HG02970 (cell line): ENCODE results near the gene ACCS.

Experiments used
- ATAC-seq: cut with Tn5 transposase; IDR thresholded peaks from one replicate; pipeline ENCODE4 v1.9.1; 2021; ENCODE audit warnings: mild to moderate bottlenecking, moderate library complexity, moderate number of reproducible peaks; ENCODE audit not compliant: unreplicated experiment, low FRiP score

ACCS gene

GRCh38 chr11:44036811-44037657 is 29.0 kb upstream of the ACCS start:
- no peak for ATAC-seq

GRCh38 chr11:44037658-44037998 is 28.4 kb upstream of the ACCS start:
- no peak for ATAC-seq

GRCh38 chr11:44043157-44043556 is 22.9 kb upstream of the ACCS start:
- ATAC-seq = no peak

- no peak for ATAC-seq
Measured at GRCh38 chr11:44046182-44046581, 19.9 kb upstream of the ACCS start.

GRCh38 chr11:44047298-44047697 is 18.8 kb upstream of the ACCS start:
- no peak for ATAC-seq

- no peak for ATAC-seq
Measured at GRCh38 chr11:44047931-44048431, 18.1 kb upstream of the ACCS start, which contains the start of gene ACCSL. ACCSL (plus strand) TSS chr11:44047981; CDS start chr11:44048037, 56 bp downstream.

GRCh38 chr11:44049832-44050231 is 16.2 kb upstream of the ACCS start:
- ATAC-seq = no peak

GRCh38 chr11:44051171-44051570 is 14.9 kb upstream of the ACCS start:
- ATAC-seq = no peak

- no peak for ATAC-seq
Measured at GRCh38 chr11:44057340-44057739, 8.7 kb upstream of the ACCS start.

GRCh38 chr11:44058275-44058674 is 7.8 kb upstream of the ACCS start:
- ATAC-seq = no peak

GRCh38 chr11:44065161-44065661 is 859 bp upstream of the ACCS start:
- ATAC-seq = no peak

- no peak for ATAC-seq
Measured at GRCh38 chr11:44066732-44067141, 667 bp downstream of the ACCS start.

GRCh38 chr11:44067266-44067665 is 1.2 kb downstream of the ACCS start:
- ATAC-seq = no peak

- ATAC-seq = no peak
Measured at GRCh38 chr11:44068180-44068579, 2.1 kb downstream of the ACCS start.

GRCh38 chr11:44071157-44071556 is 5.1 kb downstream of the ACCS start:
- ATAC-seq = no peak

GRCh38 chr11:44072757-44073658 is 6.9 kb downstream of the ACCS start:
- ATAC-seq = no peak

- ATAC-seq = no peak
Measured at GRCh38 chr11:44078794-44079193, 12.7 kb downstream of the ACCS start.

- ATAC-seq = no peak
Measured at GRCh38 chr11:44079376-44079775, 13.3 kb downstream of the ACCS start.

GRCh38 chr11:44080951-44081350 is 14.9 kb downstream of the ACCS start:
- no peak for ATAC-seq

- ATAC-seq = no peak
Measured at GRCh38 chr11:44082645-44083044, 16.6 kb downstream of the ACCS start.

GRCh38 chr11:44083433-44083832 is 17.4 kb downstream of the ACCS start:
- no peak for ATAC-seq
